Bronchial epithelial cell (primary cell): ENCODE data around the gene PDSS2. TPM values are rescaled to one million over a fixed set of nuclear protein-coding genes. Genes with fewer than 3 reads are reported as not detected.

ENCODE experiments used
- DNase-seq: peaks from one replicate; pipeline ENCODE4 v3.0.0-alpha.2; 2010; ENCODE audit warnings: low read depth
- FAIRE-seq: peaks from 2 replicates; lab custom pipeline; 2011; peaks lifted over from hg19 to GRCh38; lab: Jason Lieb, UNC
- H3K27me3 ChIP-seq: 2 replicates; pipeline ENCODE4 v1.5.1; 2011; ENCODE audit warnings: low read length; ENCODE audit not compliant: control insufficient read depth, insufficient read depth
- H3K36me3 ChIP-seq: 2 replicates; pipeline ENCODE4 v1.5.1; 2011; ENCODE audit warnings: low read length; ENCODE audit not compliant: control insufficient read depth, insufficient read depth
- H3K4me3 ChIP-seq: 2 replicates; pipeline ENCODE4 v1.5.1; 2011; ENCODE audit warnings: mild to moderate bottlenecking, low read depth, low read length, control low read depth
- CTCF ChIP-seq: IDR thresholded peaks from 2 replicates; pipeline ENCODE4 v1.5.1; 2011; ENCODE audit warnings: mild to moderate bottlenecking, moderate library complexity, low read length, control low read depth, inconsistent platforms; ENCODE audit not compliant: insufficient read depth, severe bottlenecking
- total RNA-seq: library from RNA; depleted of rRNA; stranded (reverse); fragments of >200 nt; gene quantifications from 2 replicates; pipeline ENCODE4 v1.2.1, GENCODE V29; 2014

Gene PDSS2
- total RNA-seq, 1 donor from 2014 or later = 18.2 TPM

- Histone ChIP-seq H3K36me3 (no peaks in the 10 kb centered on the region), H3K4me3 (no peak overlapping the region), H3K27me3 (no peaks in the 10 kb centered on the region)
- DNase-seq = no peak
- no peak for TF ChIP-seq CTCF
- FAIRE-seq = no peak
Observed at GRCh38 chr6:107124934-107125348, 334.4 kb downstream of the PDSS2 start.

- no peaks in the 10 kb centered on the region for H3K27me3 ChIP-seq
- no peak for FAIRE-seq
- no peak overlapping the region for H3K4me3 ChIP-seq
- H3K36me3 ChIP-seq = no peaks in the 10 kb centered on the region
- no peak for TF ChIP-seq CTCF
- no peak for DNase-seq
Observed at GRCh38 chr6:107123501-107123900, 335.9 kb downstream of the PDSS2 start.

- H3K4me3 ChIP-seq = no peak overlapping the region
- H3K27me3 ChIP-seq = no peaks in the 10 kb centered on the region
- no peak for FAIRE-seq
- no peak for DNase-seq
- no peaks in the 10 kb centered on the region for H3K36me3 ChIP-seq
- no peak for TF ChIP-seq CTCF
Observed at GRCh38 chr6:107122748-107123147, 336.6 kb downstream of the PDSS2 start.

- FAIRE-seq = no peak
- TF ChIP-seq CTCF = no peak
- no peak overlapping the region for H3K4me3 ChIP-seq
- no peaks in the 10 kb centered on the region for H3K27me3 ChIP-seq
- H3K36me3 ChIP-seq = no peaks in the 10 kb centered on the region
- no peak for DNase-seq
Observed at GRCh38 chr6:107121964-107122495, 337.3 kb downstream of the PDSS2 start.

GRCh38 chr6:107121266-107121665 lies 338.1 kb downstream of the PDSS2 start:
- FAIRE-seq (no peak), DNase-seq (no peak)
- H3K36me3 ChIP-seq = no peaks in the 10 kb centered on the region
- no peaks in the 10 kb centered on the region for H3K27me3 ChIP-seq
- TF ChIP-seq CTCF = no peak
- no peak overlapping the region for H3K4me3 ChIP-seq

- no peak for TF ChIP-seq CTCF
- H3K36me3 ChIP-seq = no peaks in the 10 kb centered on the region
- H3K4me3 ChIP-seq = no peak overlapping the region
- no peak for FAIRE-seq
- no peak for DNase-seq
- no peaks in the 10 kb centered on the region for H3K27me3 ChIP-seq
Observed at GRCh38 chr6:107120404-107120803, 339.0 kb downstream of the PDSS2 start.
